ENCODE measurements around the gene UBXN1.

Gene UBXN1

GRCh38 chr11:62678770-62679696 lies at the start of gene UBXN1:
TSS of gene UBXN1 (minus strand) at chr11:62679073. CDS start at chr11:62678923, 150 bp downstream.
- DNase-seq: peak; percentile 80
- in situ Hi-C loops (cut with HindIII; ENCODE audit: low pct_ligation_motif_present, low pct_unique_long_range_greater_than_20kb, low sequenced_read_pairs): no loop called here

DNA sequence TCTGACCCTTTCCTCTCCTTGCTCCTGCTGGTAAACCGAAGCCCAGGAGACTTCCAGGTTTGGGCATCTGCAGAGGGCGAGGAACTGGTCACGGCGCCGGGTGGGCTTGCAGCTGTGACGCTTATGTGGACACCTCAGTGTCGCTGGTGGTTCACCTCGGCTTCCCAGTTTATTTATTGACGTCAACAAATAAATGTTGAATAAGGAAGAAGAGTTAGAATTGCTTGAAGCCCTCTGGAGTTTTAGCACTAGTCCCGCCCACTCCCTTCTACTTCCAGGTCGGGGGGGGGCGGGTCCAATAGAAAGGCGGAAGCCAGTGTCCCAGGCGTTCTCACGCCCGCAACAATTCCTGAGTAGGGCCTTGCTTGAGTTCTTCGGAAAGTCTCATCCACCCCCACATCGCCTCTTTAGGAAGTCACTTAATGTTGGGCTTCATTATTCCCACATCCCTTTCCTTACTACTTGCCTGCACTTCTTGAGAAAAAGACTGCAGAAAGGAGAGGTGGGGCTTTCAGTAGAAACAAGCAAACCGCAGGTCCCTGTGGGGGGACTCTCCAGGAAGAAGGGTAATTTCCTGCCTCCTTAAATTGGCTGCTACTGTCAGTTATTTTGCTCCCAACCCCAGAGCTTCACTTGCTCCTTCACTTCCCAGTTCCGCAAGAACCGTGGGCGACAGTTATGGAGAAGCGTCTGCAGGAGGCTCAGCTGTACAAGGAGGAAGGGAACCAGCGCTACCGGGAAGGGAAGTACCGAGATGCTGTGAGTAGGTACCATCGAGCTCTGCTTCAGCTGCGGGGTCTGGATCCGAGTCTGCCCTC lies 49.5 kb upstream of the UBXN1 start, which contains the start of gene TTC9C:
TTC9C (plus strand) TSS at position 316 of the 818 bp plus-strand sequence; CDS start at position 679, 363 bp downstream.
- peak; percentile 83 for DNase-seq
- in situ Hi-C loops (cut with HindIII; ENCODE audit: low pct_ligation_motif_present, low pct_unique_long_range_greater_than_20kb, low sequenced_read_pairs): no loop called here

DNA sequence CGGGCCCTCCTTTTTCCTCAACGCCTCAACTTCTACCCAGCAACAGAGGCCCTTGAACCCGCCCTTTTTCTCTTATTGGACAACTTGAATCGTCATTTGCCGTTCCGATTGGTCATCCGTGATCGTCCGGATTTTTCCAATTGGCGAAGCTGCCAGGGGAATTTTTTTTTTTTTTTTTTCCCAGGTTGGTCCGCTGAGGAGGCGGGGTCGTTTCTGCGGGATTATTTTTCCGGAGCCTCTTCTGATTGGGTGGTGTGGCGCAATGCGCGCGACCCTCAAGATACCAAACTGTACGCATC lies 48.9 kb upstream of the UBXN1 start:
- in situ Hi-C loops (cut with HindIII; ENCODE audit: low pct_ligation_motif_present, low pct_unique_long_range_greater_than_20kb, low sequenced_read_pairs): no loop called here
- peak; percentile 96 for DNase-seq

DNA sequence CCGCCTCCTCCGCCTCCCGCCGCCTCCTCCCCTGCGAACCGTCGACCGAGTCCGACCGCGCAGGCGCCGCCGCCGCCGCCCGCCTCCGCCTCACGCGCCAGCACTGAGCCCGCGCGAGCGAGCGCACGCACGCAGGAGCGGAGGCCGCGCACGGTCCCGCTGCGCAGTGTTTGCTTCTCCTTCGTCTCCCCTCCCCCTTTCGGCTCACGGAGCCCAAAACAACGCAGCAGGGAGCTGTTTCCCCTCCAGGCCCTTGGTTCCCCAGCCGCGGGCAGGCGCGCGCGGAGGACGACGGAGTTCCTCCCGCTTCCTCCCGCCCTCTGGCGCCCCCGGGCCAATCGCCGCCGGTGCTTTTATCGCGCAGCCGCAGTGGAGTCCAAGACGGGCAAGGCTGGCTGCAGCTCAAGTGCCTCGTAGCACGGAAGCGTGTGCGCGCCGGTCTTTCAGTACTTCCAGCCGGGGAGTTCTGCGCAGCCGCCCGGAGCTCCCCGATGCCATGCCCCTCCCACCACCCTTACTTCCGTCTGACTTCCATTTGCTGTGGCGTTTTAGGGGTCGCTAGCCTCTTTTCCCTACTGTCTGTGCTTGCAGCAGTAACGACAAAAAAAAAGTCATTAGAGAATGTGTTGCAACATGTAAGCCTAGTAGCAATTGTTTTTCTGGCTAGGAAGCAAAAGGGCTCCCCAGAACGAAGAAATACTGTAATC lies 48.4 kb upstream of the UBXN1 start, which contains the start of gene HNRNPUL2:
HNRNPUL2 (minus strand) TSS at position 293 of the 707 bp plus-strand sequence. CDS start 301 bp downstream, outside the sequence.
- peak; percentile 97 for DNase-seq
- in situ Hi-C loops (cut with HindIII; ENCODE audit: low pct_ligation_motif_present, low pct_unique_long_range_greater_than_20kb, low sequenced_read_pairs): no loop called here

DNA sequence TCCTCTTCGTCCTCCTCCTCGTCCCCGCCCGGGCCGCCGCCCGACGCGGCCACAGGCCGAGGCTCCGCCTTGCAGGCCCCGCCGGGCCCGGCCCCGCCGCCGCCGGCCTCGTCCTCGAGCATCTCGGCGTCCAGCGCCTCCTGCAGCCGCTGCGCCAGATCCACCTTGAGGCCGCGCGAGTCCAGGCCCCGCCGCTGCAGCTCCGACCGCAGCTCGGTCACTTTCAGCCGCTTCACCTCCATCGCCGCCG lies 48.0 kb upstream of the UBXN1 start:
- no peak for DNase-seq
- in situ Hi-C loops (cut with HindIII; ENCODE audit: low pct_ligation_motif_present, low pct_unique_long_range_greater_than_20kb, low sequenced_read_pairs): no loop called here

DNA sequence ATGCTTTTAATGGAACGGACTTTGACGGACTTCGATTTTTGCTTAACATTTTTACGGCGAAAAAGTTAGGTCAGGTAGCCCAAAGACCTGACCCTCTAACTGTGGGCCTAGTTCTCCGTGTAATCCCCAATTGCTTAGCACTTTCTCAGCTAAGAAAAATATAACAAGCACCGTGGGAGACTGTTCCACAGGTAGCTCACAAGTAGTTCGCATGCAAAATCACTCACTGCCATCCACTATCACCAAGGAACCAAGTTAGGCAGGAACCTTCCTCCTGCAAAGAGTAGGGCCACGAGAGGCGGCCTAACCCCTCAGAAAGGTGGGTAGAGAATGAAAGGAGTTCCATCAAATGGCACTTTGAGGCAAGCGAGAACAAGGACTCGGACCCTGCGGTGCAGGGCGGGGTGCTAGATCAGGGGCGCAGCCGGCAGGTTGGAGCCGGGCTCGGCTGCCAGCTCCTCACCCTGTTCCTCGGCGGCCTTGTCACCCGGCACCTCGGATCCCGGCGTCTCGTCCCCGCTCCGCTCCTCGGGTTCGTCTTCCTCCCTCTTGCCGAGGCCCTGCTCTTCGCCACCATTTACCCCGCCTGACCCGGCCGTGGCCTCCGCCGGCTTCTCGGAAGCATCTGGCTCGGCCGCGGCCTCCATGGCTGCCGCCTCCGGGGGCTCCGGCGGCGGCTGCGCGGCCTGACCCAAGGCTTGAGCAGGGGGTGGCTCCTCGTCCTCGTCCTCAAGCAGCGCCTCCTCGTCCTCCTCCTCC lies 47.5 kb upstream of the UBXN1 start:
- in situ Hi-C loops (cut with HindIII; ENCODE audit: low pct_ligation_motif_present, low pct_unique_long_range_greater_than_20kb, low sequenced_read_pairs): no loop called here
- no peak for DNase-seq

- DNase-seq: no peak
- in situ Hi-C loops (cut with HindIII; ENCODE audit: low pct_ligation_motif_present, low pct_unique_long_range_greater_than_20kb, low sequenced_read_pairs): no loop called here
These were observed 46.8 kb upstream of the UBXN1 start for GRCh38 chr11:62725646-62726045.

DNA sequence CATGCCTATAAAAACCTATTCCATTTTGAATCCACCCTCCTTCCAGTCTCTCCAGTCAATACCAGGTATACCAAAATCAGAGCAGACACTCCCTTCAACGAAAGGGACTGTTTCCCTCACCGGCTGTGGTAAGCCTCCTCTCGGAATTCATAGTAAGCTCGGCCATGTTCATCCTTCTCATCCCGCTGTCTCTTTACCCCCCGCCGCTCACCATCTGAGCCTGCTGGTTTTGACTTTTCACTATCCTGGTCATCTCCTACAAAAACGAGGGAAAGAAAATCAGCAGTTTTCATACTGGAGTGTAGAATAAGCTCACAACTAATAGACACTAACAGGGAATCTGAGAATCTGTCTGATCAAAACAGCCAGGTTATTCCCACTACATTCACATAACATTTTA lies 45.3 kb upstream of the UBXN1 start:
- DNase-seq: no peak
- in situ Hi-C loops (cut with HindIII; ENCODE audit: low pct_ligation_motif_present, low pct_unique_long_range_greater_than_20kb, low sequenced_read_pairs): no loop called here

GRCh38 chr11:62721994-62722393 lies 43.1 kb upstream of the UBXN1 start:
- no peak for DNase-seq
- in situ Hi-C loops (cut with HindIII; ENCODE audit: low pct_ligation_motif_present, low pct_unique_long_range_greater_than_20kb, low sequenced_read_pairs): no loop called here

DNA sequence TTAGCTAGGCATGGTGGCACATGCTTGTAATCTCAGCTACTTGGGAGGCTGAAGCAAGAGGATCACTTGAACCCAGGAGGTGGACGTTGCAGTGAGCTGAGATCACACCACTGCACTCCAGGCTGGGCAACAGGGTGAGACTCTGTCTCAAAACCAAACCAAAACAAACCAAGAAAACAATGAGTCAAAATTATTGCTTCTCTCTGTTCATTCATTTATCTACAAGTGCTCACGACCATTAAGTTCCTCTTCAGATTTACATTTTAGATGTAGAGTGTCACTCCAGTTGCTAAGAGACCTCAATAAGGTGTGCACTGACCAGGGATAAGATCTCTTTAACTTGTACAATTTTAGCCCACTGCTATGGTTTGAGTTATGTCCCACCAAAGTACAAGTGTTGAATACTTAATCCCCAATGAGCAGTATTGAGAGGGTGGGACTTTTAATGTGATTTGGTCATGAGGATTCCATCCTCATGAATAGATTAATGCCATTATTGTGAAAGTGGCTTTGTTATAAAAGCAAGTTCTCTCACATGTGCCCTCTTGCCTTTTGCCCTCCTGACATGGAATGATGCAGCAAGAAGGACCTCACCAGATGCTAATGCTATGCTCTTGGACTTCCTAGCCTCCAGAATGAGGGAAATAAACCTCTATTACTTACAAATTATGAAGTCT lies 40.6 kb upstream of the UBXN1 start:
- in situ Hi-C loops (cut with HindIII; ENCODE audit: low pct_ligation_motif_present, low pct_unique_long_range_greater_than_20kb, low sequenced_read_pairs): no loop called here
- DNase-seq: no peak

DNA sequence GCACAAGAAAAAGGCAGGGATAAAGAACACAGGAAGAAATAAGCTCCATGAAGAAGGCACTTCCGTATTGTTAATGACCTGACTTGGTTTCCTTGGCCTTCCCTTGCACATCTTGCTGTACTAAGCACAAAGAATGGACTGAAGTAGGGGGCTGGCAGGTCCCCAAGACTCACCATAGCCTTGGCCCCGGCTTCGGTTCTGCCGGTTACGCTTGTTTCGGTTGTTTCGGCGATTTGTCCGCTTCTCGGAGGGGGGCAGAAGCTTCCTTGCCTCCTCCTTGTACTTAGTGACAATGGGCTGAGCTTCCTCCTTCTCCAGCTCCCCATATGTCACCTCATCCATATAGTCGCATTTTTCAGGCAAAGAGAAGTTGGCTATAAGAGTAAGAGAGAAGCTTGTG lies 37.9 kb upstream of the UBXN1 start:
- DNase-seq: no peak
- in situ Hi-C loops (cut with HindIII; ENCODE audit: low pct_ligation_motif_present, low pct_unique_long_range_greater_than_20kb, low sequenced_read_pairs): no loop called here

DNA sequence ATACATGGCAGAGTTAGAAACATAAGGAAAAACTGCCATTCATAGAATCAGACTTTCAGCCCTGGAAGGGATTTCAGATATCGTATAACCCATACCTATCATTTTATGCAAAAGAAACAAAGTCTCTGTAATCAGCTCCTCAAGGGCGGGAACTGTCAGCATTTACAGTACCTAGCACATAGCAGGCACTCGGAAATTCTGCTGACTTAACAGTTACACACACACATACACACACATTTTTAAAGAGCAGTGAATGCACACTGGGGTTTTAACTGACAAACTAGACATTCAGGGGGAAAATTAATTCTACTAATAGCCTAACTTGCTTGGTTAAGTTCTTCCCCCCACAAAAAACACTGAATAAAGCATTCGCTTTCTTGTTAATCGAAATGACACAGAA lies 37.3 kb upstream of the UBXN1 start:
- DNase-seq: no peak
- in situ Hi-C loops (cut with HindIII; ENCODE audit: low pct_ligation_motif_present, low pct_unique_long_range_greater_than_20kb, low sequenced_read_pairs): no loop called here

- no peak for DNase-seq
- in situ Hi-C loops (cut with HindIII; ENCODE audit: low pct_ligation_motif_present, low pct_unique_long_range_greater_than_20kb, low sequenced_read_pairs): no loop called here
These were observed 36.6 kb upstream of the UBXN1 start for GRCh38 chr11:62715150-62716130.

GRCh38 chr11:62713343-62713742 lies 34.5 kb upstream of the UBXN1 start:
- DNase-seq: peak; percentile 76
- in situ Hi-C loops (cut with HindIII; ENCODE audit: low pct_ligation_motif_present, low pct_unique_long_range_greater_than_20kb, low sequenced_read_pairs): loop anchor here (5.0 kb wide), 1 partner anchor 41 kb away; the partner anchor contains the start of genes LBHD1 and UQCC3

- in situ Hi-C loops (cut with HindIII; ENCODE audit: low pct_ligation_motif_present, low pct_unique_long_range_greater_than_20kb, low sequenced_read_pairs): loop anchor here (5.0 kb wide), 1 partner anchor 41 kb away; the partner anchor contains the start of genes LBHD1 and UQCC3
- DNase-seq: no peak
These were observed 34.0 kb upstream of the UBXN1 start for GRCh38 chr11:62712861-62713260.

DNA sequence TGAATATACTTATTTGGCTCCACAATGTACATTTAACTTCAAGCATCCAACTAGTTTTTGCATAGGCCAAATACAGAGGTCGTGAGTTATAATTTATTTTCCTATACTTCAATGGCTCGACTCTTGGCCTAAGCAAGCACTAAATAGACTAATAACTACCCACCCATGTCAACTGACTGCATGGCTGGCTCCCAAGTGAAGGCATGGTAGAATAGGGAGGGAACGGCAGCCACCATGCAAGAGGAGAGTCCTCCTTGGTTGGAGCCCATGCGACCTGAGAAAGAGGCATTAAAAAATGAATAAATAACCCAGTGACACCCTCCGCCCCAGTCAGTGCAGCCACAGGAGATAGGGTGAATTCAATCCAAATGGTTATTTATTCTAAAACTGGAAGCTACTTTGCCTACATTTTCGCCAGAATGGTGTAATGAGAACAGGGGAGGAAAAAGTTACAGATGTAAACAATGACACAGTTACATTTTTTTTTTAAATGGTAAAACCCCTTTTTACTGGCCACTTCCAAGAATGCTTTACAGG lies 33.5 kb upstream of the UBXN1 start:
- no peak for DNase-seq
- in situ Hi-C loops (cut with HindIII; ENCODE audit: low pct_ligation_motif_present, low pct_unique_long_range_greater_than_20kb, low sequenced_read_pairs): loop anchor here (5.0 kb wide), 1 partner anchor 40 kb away; the partner anchor contains the start of genes LBHD1 and UQCC3

Data from ACHN (cell line).